K562 (cell line): ENCODE measurements around the gene CTSW. TPM values are rescaled to one million over a fixed set of nuclear protein-coding genes. Genes with fewer than 3 reads are reported as not detected.

ENCODE experiments used
- ATAC-seq: fragments of 200-7000 bp; cut with Tn5 transposase; 3 replicates; pipeline ENCODE4 v1.9.1; 2020; ENCODE audit warnings: moderate library complexity
- BruUV-seq: library from RNA; stranded (reverse); fragments of 400-500 nt; replicated peaks from 2 replicates; lab custom pipeline; 2021; lab: Mats Ljungman, UMichigan
- CTCF ChIA-PET: fragments of 300-600 bp; formaldehyde crosslinking; extraction: SDS; loops from one replicate; lab custom pipeline; 2021; ENCODE audit warnings: low intra/inter-chr PET ratio; lab: Yijun Ruan, JAX
- POLR2A ChIA-PET: fragments of 300-600, 350-650 bp; sonication (Branson Sonifier 250); formaldehyde crosslinking; extraction: SDS; loops from one replicate; lab custom pipeline; 2021; ENCODE audit warnings: antibody characterized with exemption, inconsistent platforms; lab: Yijun Ruan, JAX
- DNase-seq, 4 experiments: peaks; one replicate each; pipeline versions ENCODE4 v3.0.0 to v3.0.0-alpha.2; 2011 to 2018; ENCODE audit warnings: low spot score in 3 of 4, mixed read lengths in 3 of 4; ENCODE audit errors: extremely low read depth in 1 of 4
- FAIRE-seq: peaks from 2 replicates; lab custom pipeline; 2011; peaks lifted over from hg19 to GRCh38; lab: Jason Lieb, UNC
- H2AFZ ChIP-seq: 2 replicates; pipeline ENCODE4 v1.6.0; 2011; ENCODE audit warnings: low read depth, low read length, control low read depth, inconsistent platforms
- H3K27ac ChIP-seq: fragments of 200-600 bp; 3 replicates; pipeline ENCODE4 v1.8.0; 2011; ENCODE audit warnings: low read depth, mild to moderate bottlenecking, control low read depth, inconsistent platforms, low read length, moderate library complexity, mixed read lengths; ENCODE audit errors: extremely low read depth
- H3K27me3 ChIP-seq, 2 experiments: fragments of 300-600 bp in 1 of 2; 2 replicates in 1 of 2; 3 replicates in 1 of 2; pipeline versions ENCODE4 v1.6.0 to v1.8.0; 2011; ENCODE audit warnings: inconsistent platforms in 2 of 2, low read length in 2 of 2, mild to moderate bottlenecking in 1 of 2, mixed read lengths in 1 of 2, moderate library complexity in 1 of 2; ENCODE audit not compliant: control insufficient read depth in 2 of 2, insufficient read depth in 2 of 2
- H3K36me3 ChIP-seq: fragments of 300-600 bp; 3 replicates; pipeline ENCODE4 v1.8.0; 2011; ENCODE audit warnings: mild to moderate bottlenecking, low read length, inconsistent platforms; ENCODE audit not compliant: control insufficient read depth, insufficient read depth
- H3K4me1 ChIP-seq, 2 experiments: fragments of 200-600 bp in 1 of 2; replicated peaks in 1 of 2; 2 replicates in 1 of 2; 3 replicates in 1 of 2; pipeline versions ENCODE4 v1.5.1 to v1.8.0; 2011; ENCODE audit warnings: inconsistent platforms in 2 of 2, low read length in 2 of 2, mild to moderate bottlenecking in 1 of 2, mixed read lengths in 1 of 2, moderate library complexity in 1 of 2; ENCODE audit not compliant: control insufficient read depth in 2 of 2, insufficient read depth in 2 of 2
- H3K4me2 ChIP-seq: 2 replicates; pipeline ENCODE4 v1.6.1; 2011; ENCODE audit warnings: low read length, control low read depth, inconsistent platforms, mixed read lengths; ENCODE audit not compliant: insufficient read depth
- H3K4me3 ChIP-seq: fragments of 200-600 bp; sonication (generic), shearing (Covaris generic); 2 replicates; pipeline ENCODE4 v1.5.1; 2016; ENCODE audit warnings: control low read depth, inconsistent platforms
- H3K79me2 ChIP-seq: fragments of 200-600 bp; 3 replicates; pipeline ENCODE4 v1.8.0; 2011; ENCODE audit warnings: low read length, inconsistent platforms; ENCODE audit not compliant: control insufficient read depth, insufficient read depth
- H3K9ac ChIP-seq, 2 experiments: 2 replicates each; pipeline versions ENCODE4 v1.6.0 to v1.6.1; 2011; ENCODE audit warnings: low read depth in 2 of 2, low read length in 2 of 2, control low read depth in 1 of 2, inconsistent platforms in 1 of 2, mild to moderate bottlenecking in 1 of 2, mixed read lengths in 1 of 2; ENCODE audit not compliant: insufficient read depth in 1 of 2
- H3K9me1 ChIP-seq: one replicate; pipeline ENCODE4 v1.6.0; 2011; ENCODE audit warnings: inconsistent platforms, mild to moderate bottlenecking, low read length, moderate library complexity; ENCODE audit not compliant: control insufficient read depth, insufficient read depth
- H3K9me3 ChIP-seq: replicated peaks from 2 replicates; pipeline ENCODE4 v1.5.1; 2011; ENCODE audit warnings: low read depth, low read length, inconsistent platforms; ENCODE audit not compliant: control insufficient read depth, insufficient read depth
- H4K20me1 ChIP-seq: replicated peaks from 2 replicates; pipeline ENCODE4 v1.6.1; 2011; ENCODE audit warnings: low read length, inconsistent platforms, mixed read lengths; ENCODE audit not compliant: control insufficient read depth, insufficient read depth
- BDP1 ChIP-seq: IDR thresholded peaks from 3 replicates; pipeline ENCODE4 v1.6.1; 2011; ENCODE audit not compliant: insufficient read length, insufficient read depth
- ETV1 ChIP-seq: fragments of 450-650 bp; conservative IDR thresholded peaks from 2 replicates; pipeline ENCODE4 v1.6.1; 2016; ENCODE audit warnings: missing genetic modification characterization, control low read depth, low read depth, missing compliant biosample characterization
- FOXA3 ChIP-seq, 2 experiments: fragments of 450-650 bp in 1 of 2; sonication (generic) in 1 of 2; formaldehyde crosslinking; IDR thresholded peaks in 1 of 2; conservative IDR thresholded peaks in 1 of 2; 2 replicates each; pipeline versions ENCODE4 v1.4.0 to v1.8.0; 2020 to 2022; ENCODE audit warnings: mild to moderate bottlenecking in 2 of 2, missing genetic modification reagents in 1 of 2
- NCOA1 ChIP-seq: fragments of 450-650 bp; IDR thresholded peaks from 2 replicates; pipeline ENCODE4 v1.6.1; 2016; ENCODE audit warnings: low read depth
- NR1H2 ChIP-seq: sonication (generic); formaldehyde crosslinking; IDR thresholded peaks from 2 replicates; pipeline ENCODE4 v1.4.0; 2020; ENCODE audit warnings: mild to moderate bottlenecking, missing genetic modification reagents
- SIRT6 ChIP-seq: IDR thresholded peaks from one replicate; pipeline ENCODE4 v1.6.1; 2012; ENCODE audit warnings: low read depth, mild to moderate bottlenecking, control low read depth, inconsistent platforms, low read length, moderate library complexity
- ZFP30 ChIP-seq: fragments of 250-450 bp; sonication (Bioruptor Pico); IDR thresholded peaks from 2 replicates; pipeline ENCODE4 v1.8.0; 2022; ENCODE audit warnings: moderate library complexity, mild to moderate bottlenecking, inconsistent platforms, borderline replicate concordance
- ZNF143 ChIP-seq: sonication (generic); formaldehyde crosslinking; IDR thresholded peaks from 2 replicates; pipeline ENCODE4 v1.9.0; 2022; ENCODE audit warnings: mild to moderate bottlenecking, missing genetic modification reagents
- ZNF184 ChIP-seq: sonication (generic); formaldehyde crosslinking; IDR thresholded peaks from 2 replicates; pipeline ENCODE4 v1.5.0; 2020; ENCODE audit warnings: missing genetic modification reagents
- ZNF324 ChIP-seq: fragments of 250-450 bp; sonication (Bioruptor Pico); IDR thresholded peaks from 2 replicates; pipeline ENCODE4 v1.4.0; 2020; ENCODE audit warnings: mild to moderate bottlenecking
- ZNF41 ChIP-seq: fragments of 250-450 bp; sonication (Bioruptor Pico); conservative IDR thresholded peaks from 2 replicates; pipeline ENCODE4 v1.4.0; 2020; ENCODE audit warnings: mild to moderate bottlenecking
- ZNF444 ChIP-seq: fragments of 250-450 bp; sonication (Bioruptor Pico); IDR thresholded peaks from 2 replicates; pipeline ENCODE4 v1.4.0; 2020; ENCODE audit warnings: mild to moderate bottlenecking, moderate library complexity
- WGBS: fragments of 100-300 bp; shearing (Covaris generic); methylation state at CpG from one replicate; pipeline ENCODE4 v1.1.6; 2016; ENCODE audit warnings: low coverage, mixed read lengths; ENCODE audit not compliant: insufficient coverage; ENCODE audit errors: missing lambda C conversion rate; 5-methylcytosine and 5-hydroxymethylcytosine counted together
- in situ Hi-C: fragments of 300-500 bp; cut with MboI; formaldehyde crosslinking; loops from 4 replicates; pipeline ENCODE4 v1.15.0; 2018; ENCODE audit warnings: inconsistent platforms, mixed read lengths
- intact Hi-C: fragments of 100-400 bp; cut with micrococcal nuclease; formaldehyde crosslinking; loops from 2 replicates; pipeline ENCODE4 v1.14.2; 2022
- polyA plus RNA-seq, 8 experiments: library from polyadenylated mRNA; depleted of rRNA in 4 of 8; stranded (reverse) in 5 of 8; unstranded in 3 of 8; fragments of >200 nt; fragmentation: Nextera tagmentation in 2 of 8; fragmentation: Illumina TruSeq in 1 of 8; extraction: Ambion mirVana in 2 of 8; extraction: Trizol in 1 of 8; gene quantifications; 2 replicates each; pipeline versions ENCODE4 v1.2.1 to v1.2.3, GENCODE V29; 2011 to 2014; ENCODE audit warnings: inconsistent platforms in 1 of 8, missing spikeins in 1 of 8
- total RNA-seq, 7 experiments: library from RNA; depleted of rRNA in 6 of 7; stranded (reverse); fragments of >200 nt in 6 of 7; fragmentation: Illumina TruSeq in 2 of 7; extraction: Trizol in 2 of 7; gene quantifications; 2 replicates each; pipeline versions ENCODE4 v1.2.1 to v1.2.3, GENCODE V29; 2011 to 2021; ENCODE audit warnings: low replicate concordance in 1 of 7
- TF ChIP-seq, protein P1 (sequence below): sonication (generic); formaldehyde crosslinking; IDR thresholded peaks from 2 replicates; pipeline ENCODE4 v1.8.0; 2022; ENCODE audit warnings: mild to moderate bottlenecking, missing genetic modification reagents, borderline replicate concordance
- TF ChIP-seq, protein P2 (sequence below): fragments of 450-650 bp; formaldehyde crosslinking; IDR thresholded peaks from 2 replicates; pipeline ENCODE4 v1.4.0; 2020; ENCODE audit warnings: mild to moderate bottlenecking, moderate library complexity

Gene CTSW
- total and polyA plus RNA-seq, 9 of the 15 experiments (the other 6 are each of a cell fraction or from before 2014, with no cell fraction given), result 0.04 TPM; not detected in 8

- 0 out of 4 replicates have a peak, but pooled peaks of 1 of the 2 experiments have one; percentile 7 for TF ChIP-seq FOXA3 (CRISPR knock-in tag; conservative IDR thresholded peaks at IDR 0.05 in 1 of 2, IDR thresholded peaks at IDR 0.05 in 1 of 2)
- TF ChIP-seq, all 486 proteins: peak for 3
Measured at GRCh38 chr11:65920372-65920802, 40.8 kb downstream of the CTSW start (continued).

DNA sequence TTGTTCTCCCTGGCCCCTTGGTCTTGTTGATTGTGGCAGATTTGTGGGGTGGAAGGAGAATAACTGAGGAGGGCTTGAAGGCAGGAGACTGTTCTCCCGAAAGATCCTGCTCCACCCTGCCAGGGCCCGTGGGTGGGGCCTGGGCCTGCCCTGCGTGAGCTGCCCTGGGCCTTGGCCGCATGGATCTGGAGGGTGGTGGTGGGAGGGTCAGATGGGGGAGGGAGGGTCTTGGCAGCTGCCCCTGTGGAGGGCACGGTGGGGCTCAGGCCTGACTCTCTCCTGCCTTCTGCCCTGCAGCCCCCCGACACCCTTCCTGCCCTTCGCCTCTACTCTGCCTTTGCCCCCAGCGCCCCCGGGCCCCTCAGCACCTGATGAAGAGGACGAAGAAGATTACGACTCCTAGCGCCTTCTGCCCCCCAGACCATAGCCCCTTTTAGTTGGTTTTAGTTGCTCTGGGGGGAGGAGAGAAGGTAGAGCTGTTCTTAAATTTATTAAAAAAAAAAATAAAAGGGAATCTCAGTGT is 41.5 kb downstream of the CTSW start:
- DNase-seq (no peak), ATAC-seq (no peak), FAIRE-seq (no peak)
- Histone ChIP-seq H3K27me3 (no peaks in the 10 kb centered on the region), H3K79me2 (peaks cover 31% of the 10 kb centered on the region), H3K36me3 (peaks cover 31% of the 10 kb centered on the region; the same call in 1 of the 3 replicates), H4K20me1 (no peaks in the 10 kb centered on the region), H3K4me2 (no peak overlapping the region), H3K4me3 (no peak overlapping the region), H3K9me3 (no peaks in the 10 kb centered on the region), H3K4me1 (peaks cover 15 to 51% of the 10 kb centered on the region in 2 experiments), H2AFZ (no peak overlapping the region), H3K9me1 (no peaks in the 10 kb centered on the region), H3K9ac (peak overlapping the region in 1 of 2 experiments; percentile 91; a peak in 1 of 4 replicates), H3K27ac (no peak overlapping the region)
- ChIA-PET POLR2A (interaction anchor here (1.3 to 1.9 kb wide), 2 partner anchors 21 to 30 kb away, joined by 4 to 13 read pairs; partner anchors contain the start of genes CCDC85B and FOSL1), CTCF (no interaction called here)
- in situ Hi-C loops, result no loop called here
- WGBS, result 81% methylated on average over 5 of the region's 12 CpGs
- BruUV-seq, result no TSS peak
- intact Hi-C loops, result no loop called here
- TF ChIP-seq ZNF41 (CRISPR knock-in tag) (no peak), NCOA1 (no peak), ZFP30 (no peak), ZNF143 (CRISPR knock-in tag) (no peak), BDP1 (no peak), ETV1 (tag) (no peak), ZNF444 (CRISPR knock-in tag) (no peak), SIRT6 (no peak), ZNF184 (CRISPR knock-in tag) (no peak), ZNF324 (no peak), NR1H2 (CRISPR knock-in tag) (no peak)
- TF ChIP-seq, protein P1, sequence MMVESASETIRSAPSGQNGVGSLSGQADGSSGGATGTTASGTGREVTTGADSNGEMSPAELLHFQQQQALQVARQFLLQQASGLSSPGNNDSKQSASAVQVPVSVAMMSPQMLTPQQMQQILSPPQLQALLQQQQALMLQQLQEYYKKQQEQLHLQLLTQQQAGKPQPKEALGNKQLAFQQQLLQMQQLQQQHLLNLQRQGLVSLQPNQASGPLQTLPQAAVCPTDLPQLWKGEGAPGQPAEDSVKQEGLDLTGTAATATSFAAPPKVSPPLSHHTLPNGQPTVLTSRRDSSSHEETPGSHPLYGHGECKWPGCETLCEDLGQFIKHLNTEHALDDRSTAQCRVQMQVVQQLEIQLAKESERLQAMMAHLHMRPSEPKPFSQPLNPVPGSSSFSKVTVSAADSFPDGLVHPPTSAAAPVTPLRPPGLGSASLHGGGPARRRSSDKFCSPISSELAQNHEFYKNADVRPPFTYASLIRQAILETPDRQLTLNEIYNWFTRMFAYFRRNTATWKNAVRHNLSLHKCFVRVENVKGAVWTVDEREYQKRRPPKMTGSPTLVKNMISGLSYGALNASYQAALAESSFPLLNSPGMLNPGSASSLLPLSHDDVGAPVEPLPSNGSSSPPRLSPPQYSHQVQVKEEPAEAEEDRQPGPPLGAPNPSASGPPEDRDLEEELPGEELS (CRISPR knock-in tag), result no peak
- TF ChIP-seq, protein P2, sequence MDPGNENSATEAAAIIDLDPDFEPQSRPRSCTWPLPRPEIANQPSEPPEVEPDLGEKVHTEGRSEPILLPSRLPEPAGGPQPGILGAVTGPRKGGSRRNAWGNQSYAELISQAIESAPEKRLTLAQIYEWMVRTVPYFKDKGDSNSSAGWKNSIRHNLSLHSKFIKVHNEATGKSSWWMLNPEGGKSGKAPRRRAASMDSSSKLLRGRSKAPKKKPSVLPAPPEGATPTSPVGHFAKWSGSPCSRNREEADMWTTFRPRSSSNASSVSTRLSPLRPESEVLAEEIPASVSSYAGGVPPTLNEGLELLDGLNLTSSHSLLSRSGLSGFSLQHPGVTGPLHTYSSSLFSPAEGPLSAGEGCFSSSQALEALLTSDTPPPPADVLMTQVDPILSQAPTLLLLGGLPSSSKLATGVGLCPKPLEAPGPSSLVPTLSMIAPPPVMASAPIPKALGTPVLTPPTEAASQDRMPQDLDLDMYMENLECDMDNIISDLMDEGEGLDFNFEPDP, result no peak
